Adrenal gland (tissue), 5 donors: ENCODE measurements around the gene PPP5C.

Experiments
- CTCF ChIP-seq, 6 experiments: fragments of 450-650 bp in 4 of 6; fragments of 200-600 bp in 2 of 6; sonication (generic) in 1 of 6; IDR thresholded peaks; 1 replicate in 5 of 6; 2 replicates in 1 of 6; pipeline versions ENCODE4 v1.5.1 to v1.8.0; 2016 to 2021; ENCODE audit warnings: antibody characterized with exemption in 6 of 6, mild to moderate bottlenecking in 2 of 6, moderate library complexity in 1 of 6
- POLR2A ChIP-seq, 2 donors: fragments of 450-650 bp; IDR thresholded peaks; one replicate each; pipeline ENCODE4 v1.6.1; 2017; ENCODE audit warnings: antibody characterized with exemption in 2 of 2, mild to moderate bottlenecking in 2 of 2, moderate library complexity in 1 of 2
- donor health status: DM: no; HTN: no; CAD: no.

GRCh38 chr19:46355234-46356148 is 8.6 kb downstream of the PPP5C start:
- no peak for TF ChIP-seq CTCF (IDR thresholded peaks at IDR 0.05)
- TF ChIP-seq POLR2A (IDR thresholded peaks at IDR 0.05) = no peak
